ENCODE results near the gene RBM11. TPM values are rescaled to one million over a fixed set of nuclear protein-coding genes. Genes with fewer than 3 reads are reported as not detected.
"Not testable (repeated sequence)": the region's sequence is repeated elsewhere in the genome, so short reads cannot be mapped to it uniquely, and the experiment has no call there.

The RBM11 gene
- total RNA-seq (2014; rRNA removed; shearing (Covaris generic)) (not detected in 2 replicates), polyA plus RNA-seq (2016; fragmentation: Nextera tagmentation; extraction: Ambion mirVana) (not detected in 2 replicates)

GRCh38 chr21:14215971-14216641 lies at the start of gene RBM11:
TSS of gene RBM11 (plus strand) at chr21:14216157. CDS start at chr21:14216187, 30 bp downstream.
- 2 to 3% methylated on average over 44 to 55 of the region's 55 CpGs for WGBS, 2 experiments (ENCODE audit: low coverage in 1 of 2, low lambda C conversion rate in 2 of 2, missing lambda C conversion rate in 2 of 2)
- in situ Hi-C loops (cut with MboI) = no loop called here
- TF ChIP-seq EZH2 (IDR thresholded peaks at IDR 0.05; ENCODE audit: insufficient read depth, poor library complexity, severe bottlenecking) = no peak
- TF ChIP-seq EZH2phosphoT487 (IDR thresholded peaks at IDR 0.05; ENCODE audit: insufficient read depth, low read depth) = no peak

GRCh38 chr21:14166463-14167223 lies 49.3 kb upstream of the RBM11 start:
- H3K4me1 ChIP-seq (ENCODE audit: insufficient read depth); H3K27ac ChIP-seq; H3K79me2 ChIP-seq (ENCODE audit: insufficient read depth); H3K9me3 ChIP-seq (ENCODE audit: low read depth); H3K4me2 ChIP-seq (ENCODE audit: unreplicated experiment); H4K20me1 ChIP-seq (ENCODE audit: insufficient read depth); in situ Hi-C loops (cut with MboI); H3K4me3 ChIP-seq; H2AFZ ChIP-seq; H3K27me3 ChIP-seq (replicated peaks; ENCODE audit: insufficient read depth); H3F3A ChIP-seq (ENCODE audit: insufficient read depth); H3K9ac ChIP-seq; H3K9me2 ChIP-seq (ENCODE audit: insufficient read depth); H3K36me3 ChIP-seq (ENCODE audit: low read depth); DNase-seq: not testable (repeated sequence)
- WGBS, 2 experiments (ENCODE audit: low coverage in 1 of 2, low lambda C conversion rate in 2 of 2, missing lambda C conversion rate in 2 of 2) = 44 to 57% methylated on average over 16 of the region's 16 CpGs

More at GRCh38 chr21:14215971-14216641, at the start of gene RBM11:
- Histone ChIP-seq H3K36me3 (ENCODE audit: low read depth) (no peaks in the 10 kb centered on the region), H3K27ac (no peak within 1 kb of the TSS), H3K27me3 (replicated peaks; ENCODE audit: insufficient read depth) (no peaks in the 10 kb centered on the region), H3K9me3 (ENCODE audit: low read depth) (no peaks in the 10 kb centered on the region), H3F3A (ENCODE audit: insufficient read depth) (no peaks in the 10 kb centered on the region), H3K79me2 (ENCODE audit: insufficient read depth) (no peaks in the 10 kb centered on the region), H3K4me3 (peak within 1 kb of the TSS; percentile 63), H3K4me1 (ENCODE audit: insufficient read depth) (no peaks in the 10 kb centered on the region), H3K4me2 (ENCODE audit: unreplicated experiment) (peak within 1 kb of the TSS; percentile 72), H3K9me2 (ENCODE audit: insufficient read depth) (no peaks in the 10 kb centered on the region), H2AFZ (peak within 1 kb of the TSS; percentile 73), H3K9ac (0 out of 2 replicates have a peak within 1 kb of the TSS, but pooled peaks have one; percentile 6), H4K20me1 (ENCODE audit: insufficient read depth) (no peaks in the 10 kb centered on the region)
- DNase-seq = peak; percentile 65

- no peaks in the 10 kb centered on the region for H3K9me2 ChIP-seq (ENCODE audit: insufficient read depth)
- H3K4me3 ChIP-seq = no peak overlapping the region
- no peaks in the 10 kb centered on the region for H3F3A ChIP-seq (ENCODE audit: insufficient read depth)
- no peaks in the 10 kb centered on the region for H3K36me3 ChIP-seq (ENCODE audit: low read depth)
- no peaks in the 10 kb centered on the region for H3K9me3 ChIP-seq (ENCODE audit: low read depth)
- no peak overlapping the region for H3K27ac ChIP-seq
- TF ChIP-seq EZH2phosphoT487 (IDR thresholded peaks at IDR 0.05; ENCODE audit: insufficient read depth, low read depth) (no peak), EZH2 (IDR thresholded peaks at IDR 0.05; ENCODE audit: insufficient read depth, poor library complexity, severe bottlenecking) (no peak)
- no peaks in the 10 kb centered on the region for H4K20me1 ChIP-seq (ENCODE audit: insufficient read depth)
- no peak overlapping the region for H3K4me2 ChIP-seq (ENCODE audit: unreplicated experiment)
- H3K79me2 ChIP-seq (ENCODE audit: insufficient read depth) = no peaks in the 10 kb centered on the region
- in situ Hi-C loops (cut with MboI) = no loop called here
- DNase-seq = no peak
- H2AFZ ChIP-seq = no peak overlapping the region
- H3K9ac ChIP-seq = no peak overlapping the region
- no peaks in the 10 kb centered on the region for H3K27me3 ChIP-seq (replicated peaks; ENCODE audit: insufficient read depth)
- no peaks in the 10 kb centered on the region for H3K4me1 ChIP-seq (ENCODE audit: insufficient read depth)
Measured at GRCh38 chr21:14206222-14206621, 9.7 kb upstream of the RBM11 start.

GRCh38 chr21:14210738-14211137 lies 5.2 kb upstream of the RBM11 start, which contains the start of gene LIPI:
TSS of gene LIPI (minus strand) at chr21:14210955. CDS start at chr21:14210845, 110 bp downstream.
- no peak within 1 kb of the TSS for H3K9ac ChIP-seq

More at GRCh38 chr21:14210738-14211137, 5.2 kb upstream of the RBM11 start, which contains the start of gene LIPI:
- H3K27me3 ChIP-seq (replicated peaks; ENCODE audit: insufficient read depth) = no peaks in the 10 kb centered on the region
- H3K36me3 ChIP-seq (ENCODE audit: low read depth) = no peaks in the 10 kb centered on the region
- no peaks in the 10 kb centered on the region for H3K9me3 ChIP-seq (ENCODE audit: low read depth)
- no peak within 1 kb of the TSS for H3K4me3 ChIP-seq
- H3K9me2 ChIP-seq (ENCODE audit: insufficient read depth) = no peaks in the 10 kb centered on the region
- H3K79me2 ChIP-seq (ENCODE audit: insufficient read depth) = no peaks in the 10 kb centered on the region
- in situ Hi-C loops (cut with MboI) = no loop called here
- no peaks in the 10 kb centered on the region for H3K4me1 ChIP-seq (ENCODE audit: insufficient read depth)
- TF ChIP-seq EZH2 (IDR thresholded peaks at IDR 0.05; ENCODE audit: insufficient read depth, poor library complexity, severe bottlenecking) (no peak), EZH2phosphoT487 (IDR thresholded peaks at IDR 0.05; ENCODE audit: insufficient read depth, low read depth) (no peak)
- H2AFZ ChIP-seq = no peak within 1 kb of the TSS
- H3K4me2 ChIP-seq (ENCODE audit: unreplicated experiment) = no peak within 1 kb of the TSS
- 57 to 71% methylated on average over 1 of the region's 1 CpG for WGBS, 2 experiments (ENCODE audit: low coverage in 1 of 2, low lambda C conversion rate in 2 of 2, missing lambda C conversion rate in 2 of 2)
- DNase-seq = no peak
- no peaks in the 10 kb centered on the region for H3F3A ChIP-seq (ENCODE audit: insufficient read depth)
- H4K20me1 ChIP-seq (ENCODE audit: insufficient read depth) = no peaks in the 10 kb centered on the region
- no peak within 1 kb of the TSS for H3K27ac ChIP-seq
